OCI-LY1 (cell line): ENCODE results near the gene HTR4.

ENCODE experiments used
- H2AFZ ChIP-seq: fragments of 200-600 bp; sonication (generic), shearing (Covaris generic); 2 replicates; pipeline ENCODE4 v1.6.0; 2014; ENCODE audit warnings: antibody characterized with exemption, mild to moderate bottlenecking, low read length
- H3F3A ChIP-seq: fragments of 200-600 bp; sonication (generic), shearing (Covaris generic); 2 replicates; pipeline ENCODE4 v1.6.0; 2014; ENCODE audit warnings: mild to moderate bottlenecking, antibody characterized with exemption, low read length, moderate library complexity; ENCODE audit not compliant: insufficient read depth
- H3K27ac ChIP-seq: fragments of 200-600 bp; sonication (generic); 2 replicates; pipeline ENCODE4 v1.5.1; 2014; ENCODE audit warnings: low read length, mixed run types, mild to moderate bottlenecking, low read depth; ENCODE audit not compliant: poor library complexity, severe bottlenecking
- H3K27me3 ChIP-seq: fragments of 200-600 bp; sonication (generic); 2 replicates; pipeline ENCODE4 v1.6.0; 2014; ENCODE audit warnings: antibody characterized with exemption, mild to moderate bottlenecking, low read length, moderate library complexity; ENCODE audit not compliant: insufficient read depth
- H3K36me3 ChIP-seq: fragments of 200-600 bp; sonication (generic); 2 replicates; pipeline ENCODE4 v1.6.1; 2014; ENCODE audit warnings: mild to moderate bottlenecking, antibody characterized with exemption, low read length, moderate library complexity, mixed read lengths; ENCODE audit not compliant: insufficient read depth
- H3K4me1 ChIP-seq: fragments of 200-600 bp; sonication (generic); 2 replicates; pipeline ENCODE4 v1.5.1; 2014; ENCODE audit warnings: mild to moderate bottlenecking, low read length, moderate library complexity; ENCODE audit not compliant: insufficient read depth, severe bottlenecking
- H3K4me2 ChIP-seq: fragments of 200-600 bp; sonication (generic), shearing (Covaris generic); 2 replicates; pipeline ENCODE4 v1.6.1; 2014; ENCODE audit warnings: low read length
- H3K4me3 ChIP-seq: fragments of 200-600 bp; sonication (generic); 2 replicates; pipeline ENCODE4 v1.5.1; 2014; ENCODE audit warnings: low read length, low read depth, mild to moderate bottlenecking, mixed read lengths; ENCODE audit not compliant: poor library complexity, severe bottlenecking
- H3K79me2 ChIP-seq: fragments of 200-600 bp; shearing (Covaris generic); 2 replicates; pipeline ENCODE4 v1.6.1; 2016; ENCODE audit warnings: mixed run types, low read length, mixed read lengths; ENCODE audit not compliant: insufficient read depth
- H3K9ac ChIP-seq: fragments of 200-600 bp; sonication (generic), shearing (Covaris generic); 2 replicates; pipeline ENCODE4 v1.6.1; 2014; ENCODE audit warnings: mild to moderate bottlenecking, low read length, mixed read lengths
- H3K9me2 ChIP-seq: fragments of 200-600 bp; sonication (generic), shearing (Covaris generic); 2 replicates; pipeline ENCODE4 v1.6.1; 2014; ENCODE audit warnings: low read depth, mild to moderate bottlenecking, low read length, mixed read lengths
- H3K9me3 ChIP-seq: fragments of 200-600 bp; shearing (Covaris generic); 2 replicates; pipeline ENCODE4 v1.6.1; 2014; ENCODE audit warnings: low read length, mixed read lengths
- H4K20me1 ChIP-seq: fragments of 200-600 bp; sonication (generic), shearing (Covaris generic); 2 replicates; pipeline ENCODE4 v1.6.0; 2016; ENCODE audit warnings: mild to moderate bottlenecking, low read length; ENCODE audit not compliant: insufficient read depth
- CTCF ChIP-seq: fragments of 200-600 bp; sonication (generic), shearing (Covaris generic); IDR thresholded peaks from 2 replicates; pipeline ENCODE4 v1.5.1; 2017; ENCODE audit warnings: mild to moderate bottlenecking, antibody characterized with exemption, low read length, moderate library complexity, mixed read lengths
- EZH2 ChIP-seq: fragments of 200-600 bp; sonication (generic), shearing (Covaris generic); IDR thresholded peaks from 2 replicates; pipeline ENCODE4 v1.8.0; 2017; ENCODE audit warnings: borderline replicate concordance, mixed run types, mild to moderate bottlenecking, antibody characterized with exemption, low read length, moderate library complexity, mixed read lengths

The HTR4 gene

GRCh38 chr5:148436029-148436428 lies 218.3 kb downstream of the HTR4 start:
- TF ChIP-seq EZH2 (no peak), CTCF (no peak)
- no peaks in the 10 kb centered on the region for H3K27me3 ChIP-seq
- no peaks in the 10 kb centered on the region for H3K9me3 ChIP-seq
- no peaks in the 10 kb centered on the region for H3K9me2 ChIP-seq
- no peaks in the 10 kb centered on the region for H3K4me1 ChIP-seq
- H2AFZ ChIP-seq: no peak overlapping the region
- no peaks in the 10 kb centered on the region for H4K20me1 ChIP-seq
- H3F3A ChIP-seq: no peaks in the 10 kb centered on the region
- H3K9ac ChIP-seq: no peak overlapping the region
- H3K4me3 ChIP-seq: no peak overlapping the region
- H3K4me2 ChIP-seq: no peak overlapping the region
- H3K27ac ChIP-seq: no peak overlapping the region
- peaks cover 72% of the 10 kb centered on the region for H3K36me3 ChIP-seq
- H3K79me2 ChIP-seq: no peaks in the 10 kb centered on the region

DNA sequence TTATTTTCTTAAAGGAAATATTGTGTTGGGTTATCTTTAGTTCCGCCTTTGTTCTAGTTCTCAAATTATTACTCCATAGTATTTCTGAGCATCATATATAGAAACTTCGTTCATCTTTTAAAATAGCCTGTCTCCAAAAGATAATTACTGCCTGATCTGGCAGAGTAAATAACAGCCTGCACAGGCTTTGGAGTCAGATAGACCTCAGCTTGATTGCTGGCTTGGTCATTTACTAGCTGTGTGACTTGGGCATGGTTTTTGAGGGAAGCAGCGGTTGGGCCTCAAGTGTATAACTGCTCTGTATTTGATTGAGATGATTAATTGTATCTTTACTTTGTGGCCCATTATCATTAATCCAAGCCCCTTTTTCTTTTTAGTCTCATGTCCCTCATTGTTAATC lies 220.5 kb downstream of the HTR4 start:
- H4K20me1 ChIP-seq: no peaks in the 10 kb centered on the region
- TF ChIP-seq CTCF (no peak), EZH2 (no peak)
- H3F3A ChIP-seq: no peaks in the 10 kb centered on the region
- no peak overlapping the region for H3K4me2 ChIP-seq
- no peaks in the 10 kb centered on the region for H3K4me1 ChIP-seq
- H3K27me3 ChIP-seq: no peaks in the 10 kb centered on the region
- H3K9me3 ChIP-seq: no peaks in the 10 kb centered on the region
- H3K79me2 ChIP-seq: no peaks in the 10 kb centered on the region
- H3K36me3 ChIP-seq: peaks cover 65% of the 10 kb centered on the region
- no peak overlapping the region for H2AFZ ChIP-seq
- no peak overlapping the region for H3K9ac ChIP-seq
- no peak overlapping the region for H3K27ac ChIP-seq
- H3K9me2 ChIP-seq: no peaks in the 10 kb centered on the region
- H3K4me3 ChIP-seq: no peak overlapping the region
